IMR-90 (cell line): Measurements from ENCODE around the gene PCBD1. TPM values are rescaled to one million over a fixed set of nuclear protein-coding genes. Genes with fewer than 3 reads are reported as not detected.

Experiments used
- ATAC-seq: fragments of 200-7000 bp; cut with Tn5 transposase; 2 replicates; pipeline ENCODE4 v1.9.1; 2020; ENCODE audit warnings: low read depth, mild to moderate bottlenecking, moderate library complexity
- BruUV-seq: library from RNA; stranded (reverse); fragments of 400-500 nt; replicated peaks from 2 replicates; lab custom pipeline; 2021; lab: Mats Ljungman, UMichigan
- CTCF ChIA-PET: fragments of 300-600 bp; formaldehyde crosslinking; extraction: SDS; loops from one replicate; lab custom pipeline; 2021; ENCODE audit warnings: antibody characterized with exemption; lab: Yijun Ruan, JAX
- POLR2A ChIA-PET: fragments of 300-600 bp; sonication (Branson Sonifier 250); formaldehyde crosslinking; loops from one replicate; lab custom pipeline; 2022; ENCODE audit warnings: antibody characterized with exemption; ENCODE audit not compliant: unreplicated experiment; lab: Charles Lee
- DNase-seq: peaks from one replicate; pipeline ENCODE4 v3.0.0; 2013
- H2AFZ ChIP-seq: replicated peaks from 2 replicates; pipeline ENCODE3; 2013; ENCODE audit warnings: low read length, mild to moderate bottlenecking; ENCODE audit not compliant: poor library complexity
- H2AK5ac ChIP-seq: 2 replicates; pipeline ENCODE4 v1.6.1; 2013; ENCODE audit warnings: low read depth, low read length, inconsistent platforms
- H2AK9ac ChIP-seq: replicated peaks from 2 replicates; pipeline ENCODE3; 2013; ENCODE audit warnings: mild to moderate bottlenecking, low read depth, low read length, moderate library complexity; ENCODE audit not compliant: poor library complexity
- H2BK120ac ChIP-seq: 2 replicates; pipeline ENCODE4 v1.6.1; 2013; ENCODE audit warnings: low read depth, low read length, inconsistent platforms
- H2BK15ac ChIP-seq: 3 replicates; pipeline ENCODE4 v1.6.1; 2013; ENCODE audit warnings: low read depth, low read length, inconsistent platforms
- H2BK20ac ChIP-seq: 2 replicates; pipeline ENCODE4 v1.6.1; 2013; ENCODE audit warnings: low read depth, mild to moderate bottlenecking, inconsistent platforms, low read length, moderate library complexity
- H2BK5ac ChIP-seq: 2 replicates; pipeline ENCODE4 v1.6.1; 2013; ENCODE audit warnings: mild to moderate bottlenecking, low read depth, low read length, inconsistent platforms; ENCODE audit not compliant: poor library complexity, severe bottlenecking
- H3K14ac ChIP-seq: replicated peaks from 2 replicates; pipeline ENCODE4 v1.6.1; 2013; ENCODE audit warnings: low read depth, low read length, inconsistent platforms
- H3K18ac ChIP-seq: 2 replicates; pipeline ENCODE4 v1.6.1; 2013; ENCODE audit warnings: low read depth, low read length, control low read depth
- H3K23ac ChIP-seq: 2 replicates; pipeline ENCODE4 v1.6.1; 2013; ENCODE audit warnings: low read depth, low read length, inconsistent platforms
- H3K27ac ChIP-seq: 2 replicates; pipeline ENCODE4 v1.5.1; 2013; ENCODE audit warnings: mild to moderate bottlenecking, control low read depth, low read length; ENCODE audit not compliant: insufficient read depth
- H3K27me3 ChIP-seq: 2 replicates; pipeline ENCODE4 v1.6.1; 2013; ENCODE audit warnings: low read length; ENCODE audit not compliant: control insufficient read depth, insufficient read depth
- H3K36me3 ChIP-seq: 2 replicates; pipeline ENCODE4 v1.6.1; 2013; ENCODE audit warnings: low read length, mixed read lengths; ENCODE audit not compliant: control insufficient read depth, insufficient read depth
- H3K4ac ChIP-seq: 2 replicates; pipeline ENCODE4 v1.6.1; 2013; ENCODE audit warnings: low read depth, low read length, inconsistent platforms
- H3K4me1 ChIP-seq: 2 replicates; pipeline ENCODE4 v1.6.1; 2013; ENCODE audit warnings: low read length, mixed read lengths; ENCODE audit not compliant: control insufficient read depth, insufficient read depth
- H3K4me2 ChIP-seq: 2 replicates; pipeline ENCODE4 v1.6.1; 2013; ENCODE audit warnings: low read depth, mild to moderate bottlenecking, control low read depth, low read length, moderate library complexity
- H3K4me3 ChIP-seq: 2 replicates; pipeline ENCODE4 v1.5.1; 2013; ENCODE audit warnings: low read depth, mild to moderate bottlenecking, control low read depth, low read length, moderate library complexity; ENCODE audit not compliant: insufficient read depth
- H3K56ac ChIP-seq: 2 replicates; pipeline ENCODE4 v1.6.1; 2013; ENCODE audit warnings: low read length, inconsistent platforms; ENCODE audit not compliant: insufficient read depth; ENCODE audit errors: extremely low read depth
- H3K79me1 ChIP-seq, 2 experiments: 2 replicates each; pipeline ENCODE4 v1.6.1; 2013; ENCODE audit warnings: low read length in 2 of 2, inconsistent platforms in 1 of 2, low read depth in 1 of 2
- H3K9ac ChIP-seq: 2 replicates; pipeline ENCODE4 v1.6.1; 2013; ENCODE audit warnings: low read depth, low read length, control low read depth
- H3K9me1 ChIP-seq: 2 replicates; pipeline ENCODE4 v1.6.1; 2013; ENCODE audit warnings: low read length, inconsistent platforms; ENCODE audit not compliant: insufficient read depth
- H3K9me3 ChIP-seq: 2 replicates; pipeline ENCODE4 v1.6.1; 2013; ENCODE audit warnings: low read length; ENCODE audit not compliant: control insufficient read depth, insufficient read depth
- H4K20me1 ChIP-seq: 2 replicates; pipeline ENCODE4 v1.6.1; 2013; ENCODE audit warnings: low read length, inconsistent platforms; ENCODE audit not compliant: insufficient read depth
- H4K5ac ChIP-seq: 2 replicates; pipeline ENCODE4 v1.6.1; 2013; ENCODE audit warnings: mild to moderate bottlenecking, low read depth, low read length, control low read depth
- H4K8ac ChIP-seq, 2 experiments: 2 replicates each; pipeline ENCODE4 v1.6.1; 2013; ENCODE audit warnings: low read depth in 2 of 2, low read length in 2 of 2, control low read depth in 1 of 2, inconsistent platforms in 1 of 2
- H4K91ac ChIP-seq: 2 replicates; pipeline ENCODE4 v1.6.1; 2013; ENCODE audit warnings: low read depth, low read length, inconsistent platforms; ENCODE audit not compliant: insufficient read depth
- BHLHE40 ChIP-seq: fragments of 150-350 bp; IDR thresholded peaks from 2 replicates; pipeline ENCODE4 v1.6.1; 2016; ENCODE audit warnings: mild to moderate bottlenecking, low read depth, low read length
- CEBPB ChIP-seq: IDR thresholded peaks from 2 replicates; pipeline ENCODE4 v1.6.1; 2012; ENCODE audit warnings: low read depth, low read length, improper control_type of control experiment
- CHD1 ChIP-seq: IDR thresholded peaks from 2 replicates; pipeline ENCODE4 v1.6.1; 2012; ENCODE audit warnings: low read depth, low read length, improper control_type of control experiment
- CTCF ChIP-seq: conservative IDR thresholded peaks from 2 replicates; pipeline ENCODE4 v1.5.1; 2012; ENCODE audit warnings: mild to moderate bottlenecking, low read depth, low read length, improper control_type of control experiment
- ELK1 ChIP-seq: fragments of 150-350 bp; IDR thresholded peaks from 2 replicates; pipeline ENCODE4 v1.6.1; 2016; ENCODE audit warnings: low read depth, mild to moderate bottlenecking, low read length, moderate library complexity, borderline replicate concordance
- FOS ChIP-seq: fragments of 150-350 bp; IDR thresholded peaks from 2 replicates; pipeline ENCODE4 v1.6.1; 2016; ENCODE audit warnings: low read depth, low read length
- MAFK ChIP-seq: IDR thresholded peaks from 2 replicates; pipeline ENCODE4 v1.6.1; 2012; ENCODE audit warnings: low read depth, low read length, improper control_type of control experiment
- MXI1 ChIP-seq: IDR thresholded peaks from 2 replicates; pipeline ENCODE4 v1.6.1; 2012; ENCODE audit warnings: low read depth, mild to moderate bottlenecking, low read length, moderate library complexity, borderline replicate concordance
- NFE2L2 ChIP-seq: fragments of 150-350 bp; IDR thresholded peaks from 2 replicates; pipeline ENCODE4 v1.6.1; 2016; ENCODE audit warnings: low read depth, mild to moderate bottlenecking, low read length
- POLR2A ChIP-seq: IDR thresholded peaks from 2 replicates; pipeline ENCODE4 v1.6.1; 2012; ENCODE audit warnings: mild to moderate bottlenecking, low read depth, low read length
- RAD21 ChIP-seq: IDR thresholded peaks from 2 replicates; pipeline ENCODE4 v1.6.1; 2012; ENCODE audit warnings: low read length, improper control_type of control experiment
- RCOR1 ChIP-seq: IDR thresholded peaks from 2 replicates; pipeline ENCODE4 v1.6.1; 2012; ENCODE audit warnings: mild to moderate bottlenecking, low read length, improper control_type of control experiment; ENCODE audit not compliant: insufficient replicate concordance
- RFX5 ChIP-seq: IDR thresholded peaks from 2 replicates; pipeline ENCODE4 v1.8.0; 2012; ENCODE audit warnings: low read depth, mild to moderate bottlenecking, low read length, moderate library complexity
- SMC3 ChIP-seq: fragments of 150-350 bp; IDR thresholded peaks from 2 replicates; pipeline ENCODE4 v1.6.1; 2016; ENCODE audit warnings: low read depth, mild to moderate bottlenecking, antibody characterized with exemption, low read length, moderate library complexity
- USF2 ChIP-seq: fragments of 150-350 bp; IDR thresholded peaks from 2 replicates; pipeline ENCODE4 v1.6.1; 2017; ENCODE audit warnings: mild to moderate bottlenecking, antibody characterized with exemption, low read length, low read depth
- WGBS, 2 experiments: methylation state at CpG; one replicate each; pipeline versions ENCODE4 v1.1.5 to v1.1.7; 2013; ENCODE audit warnings: missing lambda C conversion rate in 2 of 2; ENCODE audit not compliant: insufficient read length in 1 of 2; ENCODE audit errors: extremely low coverage in 2 of 2; 5-methylcytosine and 5-hydroxymethylcytosine counted together
- dilution Hi-C: fragments of 300-500 bp; cut with HindIII; formaldehyde crosslinking; loops from one replicate; pipeline ENCODE4 v1.14.3; 2018; ENCODE audit warnings: low sequenced_read_pairs; ENCODE audit not compliant: unreplicated experiment
- in situ Hi-C: fragments of 300-500 bp; cut with MboI; formaldehyde crosslinking; loops from 3 replicates; pipeline ENCODE4 v1.14.3; 2019; ENCODE audit warnings: low sequenced_read_pairs, inconsistent platforms, mixed read lengths
- intact Hi-C: fragments of 100-400 bp; cut with micrococcal nuclease; formaldehyde crosslinking; loops from 2 replicates; pipeline ENCODE4 v1.10.0; 2022
- polyA plus RNA-seq, 3 experiments: library from polyadenylated mRNA; depleted of rRNA; stranded (reverse); fragments of >200 nt; gene quantifications; 2 replicates each; pipeline ENCODE4 v1.2.3, GENCODE V29; 2012; ENCODE audit warnings: low replicate concordance in 1 of 3
- total RNA-seq: library from RNA; depleted of rRNA; stranded (reverse); fragments of >200 nt; gene quantifications from 2 replicates; pipeline ENCODE4 v1.2.3, GENCODE V29; 2012

The PCBD1 gene
- total and polyA plus RNA-seq, 2 of the 4 experiments (the other 2 are of a cell fraction), result 15.8 to 31.6 TPM

GRCh38 chr10:70932392-70933196 is 44.2 kb upstream of the PCBD1 start:
- 19% methylated on average over 3 of the region's 9 CpGs; no CpG with 5 or more reads in 1 of the 2 experiments for WGBS, 2 experiments
- Histone ChIP-seq H2AK9ac (no peak overlapping the region), H3K9ac (no peak overlapping the region), H3K27me3 (peaks cover 80% of the 10 kb centered on the region), H3K4ac (no peak overlapping the region), H3K9me3 (no peaks in the 10 kb centered on the region), H3K23ac (no peak overlapping the region), H3K36me3 (no peaks in the 10 kb centered on the region), H4K20me1 (no peaks in the 10 kb centered on the region), H3K27ac (no peak overlapping the region), H2AK5ac (no peak overlapping the region), H2BK15ac (no peak overlapping the region), H3K4me3 (no peak overlapping the region), H2BK20ac (no peak overlapping the region), H4K5ac (no peak overlapping the region), H4K8ac (no peak overlapping the region), H3K79me1 (no peaks in the 10 kb centered on the region), H4K91ac (no peak overlapping the region), H3K9me1 (no peaks in the 10 kb centered on the region; the same call in 1 of the 2 replicates), H3K4me1 (no peaks in the 10 kb centered on the region), H3K14ac (no peak overlapping the region), H2AFZ (no peak overlapping the region), H3K18ac (no peak overlapping the region), H2BK120ac (no peak overlapping the region), H2BK5ac (no peak overlapping the region), H3K56ac (no peak overlapping the region), H3K4me2 (no peak overlapping the region)
- intact Hi-C loops (no loop called here), dilution Hi-C loops (no loop called here), in situ Hi-C loops (no loop called here)
- CTCF ChIA-PET, result no interaction called here
- BruUV-seq, result no TSS peak
- POLR2A ChIA-PET, result no interaction called here
- DNase-seq (no peak), ATAC-seq (no peak)
- TF ChIP-seq SMC3 (no peak), MXI1 (no peak), CHD1 (no peak), NFE2L2 (no peak), MAFK (no peak), CEBPB (no peak), ELK1 (no peak), RAD21 (no peak), BHLHE40 (no peak), CTCF (no peak), POLR2A (no peak), RCOR1 (no peak), RFX5 (no peak), FOS (no peak), USF2 (no peak)
